ENCODE measurements around the gene UGT1A8.

UGT1A8 gene

GRCh38 chr2:233772153-233772552 lies 154.7 kb downstream of the UGT1A8 start:
- no peak for DNase-seq

DNA sequence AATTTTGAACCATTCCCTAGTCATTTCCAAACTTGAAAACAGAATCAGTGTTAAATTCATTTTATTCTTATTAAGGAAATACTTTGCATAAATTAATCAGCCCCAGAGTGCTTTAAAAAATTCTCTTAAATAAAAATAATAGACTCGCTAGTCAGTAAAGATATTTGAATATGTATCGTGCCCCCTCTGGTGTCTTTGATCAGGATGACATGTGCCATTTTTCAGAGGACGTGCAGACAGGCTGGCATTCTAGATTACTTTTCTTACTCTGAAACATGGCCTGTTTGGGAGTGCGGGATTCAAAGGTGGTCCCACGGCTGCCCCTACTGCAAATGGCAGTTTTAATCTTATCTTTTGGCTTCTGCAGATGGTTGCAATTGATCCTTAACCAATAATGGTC lies 155.2 kb downstream of the UGT1A8 start:
- DNase-seq: no peak

DNA sequence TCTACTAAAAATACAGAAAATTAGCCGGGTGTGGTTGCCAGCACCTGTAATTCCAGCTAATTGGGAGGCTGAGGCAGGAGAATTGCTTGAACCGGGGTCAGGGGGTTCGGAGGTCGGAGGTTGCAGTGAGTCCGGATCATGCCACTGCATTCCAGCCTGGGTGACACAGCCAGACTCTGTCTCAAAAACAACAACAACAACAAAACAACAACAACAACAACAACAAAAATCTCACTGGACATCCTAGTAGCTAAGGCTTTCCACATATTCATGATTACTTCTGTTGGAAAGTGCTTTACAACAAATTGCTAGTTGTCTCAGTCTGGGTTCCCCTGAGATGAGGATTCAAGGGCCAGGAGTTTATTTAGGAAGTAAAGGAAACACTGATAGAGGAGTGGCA lies 156.4 kb downstream of the UGT1A8 start:
- DNase-seq: no peak

GRCh38 chr2:233775414-233775813 lies 158.0 kb downstream of the UGT1A8 start:
- DNase-seq: no peak

DNA sequence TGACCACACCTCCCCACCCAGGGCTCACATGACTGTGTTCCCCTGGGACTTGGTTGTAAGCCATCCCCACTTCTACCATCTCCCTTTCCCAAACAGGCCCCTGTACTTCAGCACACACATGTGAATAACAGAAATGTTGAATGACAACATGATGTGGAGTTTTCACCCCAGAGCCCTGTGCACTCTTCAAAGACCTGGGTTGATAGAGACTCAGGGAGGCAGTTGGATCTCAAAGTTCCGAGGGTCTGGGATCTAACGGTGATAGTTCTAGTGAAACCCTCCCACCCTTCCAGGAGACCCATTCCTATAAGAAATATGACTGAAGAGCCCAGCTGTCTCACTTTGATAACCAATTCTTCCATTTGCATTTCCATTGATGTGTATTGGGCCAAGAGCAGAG lies 160.6 kb downstream of the UGT1A8 start, which contains the start of gene MROH2A:
Gene MROH2A, plus strand, starts transcription at position 301 of the 400 bp plus-strand sequence. CDS start 1,029 bp downstream, outside the sequence.
- no peak for DNase-seq

DNA sequence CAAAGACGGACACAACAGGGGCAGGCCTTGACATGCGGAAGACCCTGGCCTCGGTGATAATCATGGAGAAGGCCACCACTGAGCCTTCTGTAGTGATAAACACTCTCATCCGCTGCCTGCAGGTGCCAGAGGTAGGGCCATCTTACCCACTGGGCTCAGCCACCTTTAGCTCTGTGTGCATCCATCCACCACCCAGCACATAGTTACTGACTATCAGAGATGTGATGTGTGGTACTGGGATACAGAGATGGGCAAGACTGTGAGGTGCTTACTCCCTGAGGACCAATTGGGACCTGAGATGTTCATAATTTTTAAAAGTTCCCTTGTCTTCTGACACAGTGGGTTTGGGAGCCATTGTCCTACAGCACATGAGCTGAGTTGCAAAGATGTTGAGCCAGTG lies 162.3 kb downstream of the UGT1A8 start:
- no peak for DNase-seq

- DNase-seq: no peak
Observed at GRCh38 chr2:233780771-233781170, 163.3 kb downstream of the UGT1A8 start.

DNA sequence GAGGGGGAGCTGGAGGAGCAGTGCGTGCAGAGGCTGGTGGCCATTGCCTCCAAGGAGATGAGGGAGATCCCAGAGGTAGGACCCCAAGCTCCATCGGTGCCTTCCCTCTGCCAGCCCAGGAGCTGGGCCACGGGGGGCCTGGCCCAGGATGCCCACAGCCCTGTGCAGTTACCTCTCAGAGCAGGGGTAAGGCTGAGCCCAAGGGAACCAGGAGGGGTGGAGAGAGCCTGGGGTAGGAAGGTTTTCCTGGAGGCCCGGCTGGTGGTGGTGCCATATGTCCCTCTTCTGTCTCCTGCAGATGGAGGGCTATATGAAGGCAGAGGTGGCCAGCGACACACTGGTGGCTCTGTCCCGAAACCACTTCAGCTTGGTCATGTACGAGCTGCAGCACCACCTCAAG lies 172.1 kb downstream of the UGT1A8 start:
- no peak for DNase-seq

DNA sequence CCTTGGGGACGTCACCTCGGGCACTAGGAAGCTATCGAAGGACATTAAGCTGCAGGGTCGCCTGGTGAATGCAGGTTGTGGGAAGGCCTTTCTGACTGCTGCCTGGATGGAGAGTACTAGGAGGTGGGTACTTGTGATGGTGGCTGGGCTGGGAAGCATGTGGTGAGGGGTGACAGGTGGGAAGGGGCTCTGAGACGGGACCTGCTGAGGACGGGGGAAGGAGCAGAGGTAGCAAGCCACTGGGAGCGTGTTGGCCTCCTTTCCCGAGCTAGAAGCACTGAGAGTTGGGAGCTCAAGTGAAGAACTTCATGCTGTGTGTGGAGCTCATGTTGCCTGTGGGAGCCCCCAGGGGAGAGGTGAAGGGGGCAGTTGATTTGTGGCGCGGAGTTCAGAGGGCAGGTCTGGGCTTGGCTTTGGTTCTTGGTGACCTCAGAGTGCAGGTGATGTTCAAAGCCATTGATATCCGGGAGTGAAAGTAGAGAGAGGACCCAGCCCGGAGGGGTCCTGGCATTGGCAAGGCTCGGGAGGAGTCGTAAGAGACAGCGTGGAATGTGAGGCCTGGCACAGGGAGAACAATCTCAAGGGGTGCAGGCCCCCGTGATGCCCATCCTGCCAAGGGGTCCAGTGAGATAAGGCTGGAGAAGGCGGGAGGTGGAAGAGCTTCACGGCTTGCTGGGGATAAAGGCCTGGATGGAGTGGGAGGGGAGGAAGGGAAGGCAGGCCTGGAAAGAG lies 173.9 kb downstream of the UGT1A8 start:
- no peak for DNase-seq

GRCh38 chr2:233791883-233792329 lies 174.5 kb downstream of the UGT1A8 start:
- DNase-seq: no peak

DNA sequence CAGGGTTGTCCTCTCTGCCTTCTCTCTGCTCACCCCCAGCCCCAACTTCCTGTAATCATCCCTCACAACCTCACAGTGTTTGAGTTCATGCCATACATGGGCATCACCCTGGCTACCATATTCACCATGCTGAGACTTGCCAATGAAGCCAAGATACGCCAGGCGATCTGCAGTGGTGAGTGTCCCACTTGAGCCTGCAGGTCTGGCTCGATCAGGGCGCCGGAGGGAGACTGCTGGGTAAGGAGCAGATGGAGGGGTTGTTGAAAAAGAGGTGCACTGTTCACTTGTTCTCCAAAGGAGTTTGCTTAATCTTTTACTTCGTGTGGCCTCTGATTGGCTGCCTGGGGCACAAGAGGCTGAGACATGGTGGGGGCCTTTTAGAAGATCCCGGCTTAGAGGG lies 175.3 kb downstream of the UGT1A8 start:
- DNase-seq: no peak

DNA sequence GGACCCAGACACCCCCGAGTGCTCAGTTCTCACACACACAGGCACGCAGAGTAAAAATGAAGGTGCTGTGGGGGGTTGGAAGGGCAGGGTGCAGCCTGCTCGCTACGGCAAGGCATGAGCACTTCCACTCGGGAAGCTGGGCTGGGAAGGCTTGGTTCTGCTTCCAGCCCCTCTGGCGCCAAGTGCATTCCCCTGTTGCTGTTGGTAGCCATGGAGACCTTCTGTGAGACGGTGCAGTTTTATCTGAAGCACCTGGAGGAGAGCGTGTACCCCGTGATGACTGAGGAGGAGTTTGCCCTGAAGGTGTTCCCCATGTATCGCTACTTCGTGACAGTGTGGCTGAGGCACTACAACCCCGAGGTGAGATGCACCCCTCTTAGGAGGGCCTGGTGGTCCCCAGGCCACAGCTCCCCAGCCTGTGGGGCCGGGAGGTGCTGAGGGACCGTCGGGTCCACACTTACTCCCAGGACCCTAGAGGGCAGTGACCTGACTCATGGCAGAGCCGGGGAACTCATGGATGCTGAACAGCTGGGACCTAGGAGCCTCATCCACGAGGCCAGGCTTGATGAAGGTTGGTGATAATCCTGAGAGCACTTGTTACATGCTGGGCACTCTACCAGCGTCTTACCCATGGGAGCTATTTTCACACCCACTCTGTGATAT lies 176.2 kb downstream of the UGT1A8 start:
- DNase-seq: no peak

- no peak for DNase-seq
Observed at GRCh38 chr2:233794128-233794658, 176.8 kb downstream of the UGT1A8 start.

DNA sequence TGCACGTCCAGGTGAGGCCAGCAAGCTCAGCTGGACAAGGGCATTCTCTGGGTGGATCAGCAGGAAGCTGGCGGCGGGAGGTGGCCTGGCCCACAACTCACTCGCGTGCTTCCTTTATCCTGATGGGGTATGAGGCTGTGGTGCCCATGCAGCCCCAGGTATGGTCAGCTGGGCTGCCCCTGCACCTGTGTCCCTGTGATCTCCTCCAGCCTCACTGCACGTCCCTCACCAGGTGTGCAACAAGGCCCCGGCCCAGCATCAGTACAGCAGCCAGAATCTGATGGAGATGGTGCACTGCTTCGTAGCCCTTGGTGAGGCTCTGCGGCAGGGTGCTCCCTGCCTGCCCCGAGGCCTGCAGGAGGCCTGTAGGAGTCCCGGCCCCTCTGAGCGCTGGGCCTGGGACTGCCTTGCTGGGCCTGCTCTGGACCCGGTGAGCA lies 178.3 kb downstream of the UGT1A8 start:
- DNase-seq: no peak

- no peak for DNase-seq
Observed at GRCh38 chr2:233796254-233796653, 178.8 kb downstream of the UGT1A8 start.

GRCh38 chr2:233798335-233799086 lies 181.1 kb downstream of the UGT1A8 start:
- no peak for DNase-seq

GRCh38 chr2:233799087-233799665 lies 181.7 kb downstream of the UGT1A8 start:
- no peak for DNase-seq

- DNase-seq: no peak
Observed at GRCh38 chr2:233799716-233800115, 182.3 kb downstream of the UGT1A8 start.

DNA sequence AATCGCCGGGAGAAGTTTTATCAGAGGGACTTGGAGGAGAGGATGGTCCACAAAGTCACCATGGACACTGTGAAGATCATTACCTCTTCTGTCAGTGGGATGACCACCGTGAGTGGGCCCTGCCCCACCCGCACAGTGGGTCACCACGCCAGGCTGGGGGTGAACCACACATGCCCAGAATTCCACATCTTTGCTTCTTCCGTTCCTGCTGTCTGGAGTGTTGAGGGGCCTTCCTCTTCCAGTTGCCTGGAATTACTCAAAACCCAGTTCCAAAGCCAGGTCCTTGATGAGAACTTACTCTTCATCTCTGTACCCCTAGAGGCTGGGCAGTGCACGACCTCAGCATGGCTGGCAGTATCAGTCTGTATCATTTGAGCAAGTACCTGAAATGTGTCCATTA lies 182.8 kb downstream of the UGT1A8 start:
- no peak for DNase-seq

DNA sequence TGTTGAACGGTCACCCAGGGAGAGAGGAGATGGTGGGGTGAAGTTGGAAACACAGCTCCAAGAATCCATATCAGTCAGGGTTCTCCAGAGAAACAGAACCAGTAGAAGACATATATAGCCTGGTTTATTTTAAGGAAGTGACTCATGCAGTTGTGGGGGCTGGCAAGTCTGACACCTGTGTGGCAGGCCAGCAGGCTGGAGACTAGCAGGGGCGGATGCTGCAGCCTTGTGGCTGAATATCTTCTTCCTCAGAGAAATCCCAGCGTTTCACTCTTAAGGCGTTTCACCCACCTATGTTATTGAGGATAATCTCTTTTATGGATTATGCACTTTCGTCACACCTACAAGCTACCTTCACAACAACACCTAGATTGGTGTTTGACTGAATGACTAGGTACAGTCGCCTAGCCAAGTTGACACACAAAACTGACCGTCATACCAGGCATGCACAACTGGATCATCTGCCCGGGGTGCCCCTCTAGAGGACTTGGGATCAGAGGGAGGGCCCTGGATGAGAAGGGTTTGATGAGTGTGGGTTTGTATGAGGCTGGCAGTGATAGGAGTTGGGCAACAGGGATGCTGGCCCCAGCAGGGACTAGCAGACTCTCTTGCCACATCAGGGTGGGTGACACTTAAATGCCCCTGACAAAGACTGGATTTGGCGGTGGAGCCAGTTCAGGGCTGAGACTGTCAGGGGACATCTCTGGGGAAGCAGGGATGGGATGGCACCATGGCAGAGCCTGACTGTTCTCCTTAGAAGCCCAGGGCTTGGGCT lies 184.1 kb downstream of the UGT1A8 start:
- no peak for DNase-seq

DNA sequence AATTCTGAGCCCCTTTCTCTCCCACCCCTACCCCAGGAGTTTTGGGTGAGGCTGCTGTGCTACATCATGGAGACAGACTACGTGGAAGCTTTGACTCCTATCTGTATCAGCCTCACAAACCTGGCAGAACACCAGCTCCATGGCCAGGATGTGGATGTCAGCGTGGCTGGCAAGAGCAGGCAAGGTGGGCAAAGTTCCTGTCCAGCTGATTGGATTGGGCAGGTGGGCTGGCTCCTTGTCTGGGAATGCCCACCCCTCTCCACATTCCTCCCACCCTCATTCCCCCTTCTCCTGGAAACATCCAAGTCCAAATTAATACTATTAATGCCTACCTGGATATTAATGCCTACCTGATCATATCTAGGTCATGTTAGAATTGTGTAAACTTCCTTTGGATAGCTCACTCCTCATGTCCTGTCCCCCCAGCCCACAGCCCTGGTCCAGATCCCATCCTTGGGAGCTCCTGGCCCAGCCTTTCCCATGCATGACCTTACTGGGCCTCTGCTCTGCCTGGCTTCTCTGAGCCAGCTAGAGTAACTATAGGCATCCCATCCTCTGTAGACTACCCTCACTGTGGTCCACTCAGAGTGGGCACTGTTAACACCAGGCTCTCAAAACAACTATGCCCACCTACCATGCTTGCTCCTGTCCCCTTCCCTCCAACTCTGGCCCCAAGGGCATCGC lies 184.8 kb downstream of the UGT1A8 start:
- DNase-seq: no peak
